ENCODE measurements around the gene LAG3.
A peak's percentile ranks its signal among the peaks of the same experiment; 100 is the strongest.

LAG3 gene

DNA sequence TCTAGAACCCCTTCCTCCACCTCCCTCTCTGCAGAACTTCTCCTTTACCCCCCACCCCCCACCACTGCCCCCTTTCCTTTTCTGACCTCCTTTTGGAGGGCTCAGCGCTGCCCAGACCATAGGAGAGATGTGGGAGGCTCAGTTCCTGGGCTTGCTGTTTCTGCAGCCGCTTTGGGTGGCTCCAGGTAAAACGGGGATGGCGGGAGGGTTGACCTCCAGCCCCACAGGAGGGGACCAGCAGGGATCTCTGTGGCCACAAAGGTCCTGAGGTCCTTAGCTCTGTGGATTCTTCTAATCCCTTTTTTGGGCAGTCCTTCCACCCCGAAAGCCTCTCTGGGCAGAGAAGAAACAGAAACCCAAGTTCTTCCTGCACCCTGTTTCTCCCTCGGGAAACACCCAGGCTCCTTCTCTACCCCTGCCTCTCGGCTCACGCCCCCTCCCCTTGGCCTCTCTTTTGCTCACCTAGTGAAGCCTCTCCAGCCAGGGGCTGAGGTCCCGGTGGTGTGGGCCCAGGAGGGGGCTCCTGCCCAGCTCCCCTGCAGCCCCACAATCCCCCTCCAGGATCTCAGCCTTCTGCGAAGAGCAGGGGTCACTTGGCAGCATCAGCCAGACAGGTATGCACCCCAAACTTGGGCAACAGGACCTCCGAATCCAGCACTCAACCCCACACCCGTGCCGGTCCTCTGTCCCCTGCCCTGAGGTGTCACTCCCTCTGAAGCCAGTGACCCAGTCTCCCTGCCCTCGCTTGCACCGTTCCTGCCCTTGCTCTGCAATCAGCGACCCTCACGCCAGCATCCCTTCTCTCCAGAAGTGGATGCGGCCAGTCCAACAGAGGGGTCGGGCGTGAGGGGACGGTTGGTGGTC is 638 bp downstream of the LAG3 start:
- no peak for DNase-seq

DNA sequence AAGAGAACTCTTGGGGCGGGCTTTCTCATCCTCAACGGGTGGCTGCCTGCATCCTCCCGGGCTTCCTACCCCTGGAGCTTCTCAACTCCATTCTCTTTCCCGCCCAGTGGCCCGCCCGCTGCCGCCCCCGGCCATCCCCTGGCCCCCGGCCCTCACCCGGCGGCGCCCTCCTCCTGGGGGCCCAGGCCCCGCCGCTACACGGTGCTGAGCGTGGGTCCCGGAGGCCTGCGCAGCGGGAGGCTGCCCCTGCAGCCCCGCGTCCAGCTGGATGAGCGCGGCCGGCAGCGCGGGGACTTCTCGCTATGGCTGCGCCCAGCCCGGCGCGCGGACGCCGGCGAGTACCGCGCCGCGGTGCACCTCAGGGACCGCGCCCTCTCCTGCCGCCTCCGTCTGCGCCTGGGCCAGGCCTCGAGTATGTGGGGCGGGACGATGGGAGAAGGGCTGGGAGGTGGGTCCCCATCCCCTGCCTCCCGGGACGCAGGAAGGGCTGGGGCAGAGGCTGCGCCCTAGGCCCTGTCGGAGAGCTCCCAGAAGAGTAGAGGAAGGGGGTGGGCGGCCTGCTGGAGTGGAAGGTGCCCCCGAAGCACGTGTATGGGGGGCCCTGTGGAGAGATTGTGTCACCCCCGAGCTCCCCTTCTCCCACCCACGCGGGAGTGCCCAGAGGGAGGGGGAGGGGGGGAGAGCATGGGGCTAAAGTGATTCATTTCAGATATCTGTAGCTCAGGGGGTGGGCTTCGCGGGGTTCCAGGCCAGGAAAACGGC is 1.5 kb downstream of the LAG3 start:
- DNase-seq, result no peak

DNA sequence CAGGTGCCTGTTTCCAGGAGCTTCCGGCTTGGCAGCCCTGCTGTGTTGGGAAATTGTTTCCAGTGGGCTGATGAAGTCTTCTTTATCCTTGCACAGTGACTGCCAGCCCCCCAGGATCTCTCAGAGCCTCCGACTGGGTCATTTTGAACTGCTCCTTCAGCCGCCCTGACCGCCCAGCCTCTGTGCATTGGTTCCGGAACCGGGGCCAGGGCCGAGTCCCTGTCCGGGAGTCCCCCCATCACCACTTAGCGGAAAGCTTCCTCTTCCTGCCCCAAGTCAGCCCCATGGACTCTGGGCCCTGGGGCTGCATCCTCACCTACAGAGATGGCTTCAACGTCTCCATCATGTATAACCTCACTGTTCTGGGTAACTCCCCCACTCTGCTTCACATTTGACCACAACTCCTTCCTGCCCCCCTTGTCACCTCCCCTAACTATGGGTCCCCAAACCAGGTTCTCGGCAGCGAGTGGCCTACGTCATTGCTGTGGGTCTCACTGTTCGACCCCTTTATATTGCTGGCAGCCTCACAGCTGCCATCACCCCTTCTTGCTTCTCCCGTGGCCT is 2.3 kb downstream of the LAG3 start:
- peak; percentile 81 for DNase-seq

DNA sequence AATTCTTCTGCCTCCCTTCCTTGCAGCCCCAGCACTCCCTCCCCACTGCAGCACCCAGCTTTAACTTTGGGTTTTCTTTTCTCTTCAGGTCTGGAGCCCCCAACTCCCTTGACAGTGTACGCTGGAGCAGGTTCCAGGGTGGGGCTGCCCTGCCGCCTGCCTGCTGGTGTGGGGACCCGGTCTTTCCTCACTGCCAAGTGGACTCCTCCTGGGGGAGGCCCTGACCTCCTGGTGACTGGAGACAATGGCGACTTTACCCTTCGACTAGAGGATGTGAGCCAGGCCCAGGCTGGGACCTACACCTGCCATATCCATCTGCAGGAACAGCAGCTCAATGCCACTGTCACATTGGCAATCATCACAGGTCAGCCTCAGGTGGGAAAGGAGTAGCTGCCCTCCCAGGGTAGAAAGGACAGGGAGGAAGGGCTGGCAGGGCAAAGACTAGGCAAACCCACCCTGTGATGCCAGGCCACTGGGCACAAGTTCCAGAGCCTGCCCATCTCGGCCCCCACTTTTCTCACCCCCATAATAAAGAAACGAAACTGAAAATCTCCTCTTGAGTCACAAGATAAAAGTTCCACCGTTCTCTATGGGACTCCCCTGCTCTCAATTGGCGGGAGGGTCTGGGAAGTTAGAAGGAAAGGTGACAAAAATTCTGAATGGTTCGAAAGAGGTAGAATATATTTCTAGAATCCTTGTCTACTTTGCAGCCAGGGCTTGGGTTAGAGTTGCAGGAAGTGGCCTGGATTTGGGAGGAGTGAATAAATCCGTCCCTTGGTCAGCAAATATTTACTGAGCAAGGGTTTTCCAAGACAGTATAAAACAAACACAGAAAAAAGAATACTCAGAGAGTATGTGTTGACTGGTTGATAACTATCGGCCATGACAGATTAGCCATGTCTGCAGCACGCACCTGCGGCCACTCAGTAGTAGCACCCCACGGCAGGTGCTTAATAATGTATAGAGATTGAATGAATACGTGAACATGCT is 3.2 kb downstream of the LAG3 start:
- no peak for DNase-seq

DNA sequence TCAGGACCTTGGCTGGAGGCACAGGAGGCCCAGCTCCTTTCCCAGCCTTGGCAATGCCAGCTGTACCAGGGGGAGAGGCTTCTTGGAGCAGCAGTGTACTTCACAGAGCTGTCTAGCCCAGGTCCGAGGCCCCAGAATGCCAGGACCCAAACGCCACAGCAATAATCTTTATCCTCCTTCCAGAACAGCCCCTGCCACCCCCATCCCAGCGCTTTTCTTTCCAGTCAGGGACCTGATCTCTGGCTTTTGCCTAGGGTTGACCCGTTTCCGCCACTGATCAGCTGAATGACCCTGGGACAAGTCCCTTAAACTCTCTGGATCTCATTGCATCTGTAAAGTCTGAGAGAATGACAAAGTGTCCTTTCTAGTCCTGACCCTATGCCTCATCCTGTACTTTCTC is 5.1 kb downstream of the LAG3 start:
- no peak for DNase-seq

DNA sequence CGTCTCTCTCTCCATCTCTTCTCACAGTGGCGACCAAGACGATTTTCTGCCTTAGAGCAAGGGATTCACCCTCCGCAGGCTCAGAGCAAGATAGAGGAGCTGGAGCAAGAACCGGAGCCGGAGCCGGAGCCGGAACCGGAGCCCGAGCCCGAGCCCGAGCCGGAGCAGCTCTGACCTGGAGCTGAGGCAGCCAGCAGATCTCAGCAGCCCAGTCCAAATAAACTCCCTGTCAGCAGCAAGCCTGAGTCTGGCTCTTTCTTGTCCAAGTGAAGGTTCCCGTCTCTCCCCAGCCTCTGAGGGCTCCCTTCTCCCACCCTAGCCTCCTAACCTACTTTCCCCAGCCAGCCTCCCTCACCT is 5.9 kb downstream of the LAG3 start:
- no peak for DNase-seq

DNA sequence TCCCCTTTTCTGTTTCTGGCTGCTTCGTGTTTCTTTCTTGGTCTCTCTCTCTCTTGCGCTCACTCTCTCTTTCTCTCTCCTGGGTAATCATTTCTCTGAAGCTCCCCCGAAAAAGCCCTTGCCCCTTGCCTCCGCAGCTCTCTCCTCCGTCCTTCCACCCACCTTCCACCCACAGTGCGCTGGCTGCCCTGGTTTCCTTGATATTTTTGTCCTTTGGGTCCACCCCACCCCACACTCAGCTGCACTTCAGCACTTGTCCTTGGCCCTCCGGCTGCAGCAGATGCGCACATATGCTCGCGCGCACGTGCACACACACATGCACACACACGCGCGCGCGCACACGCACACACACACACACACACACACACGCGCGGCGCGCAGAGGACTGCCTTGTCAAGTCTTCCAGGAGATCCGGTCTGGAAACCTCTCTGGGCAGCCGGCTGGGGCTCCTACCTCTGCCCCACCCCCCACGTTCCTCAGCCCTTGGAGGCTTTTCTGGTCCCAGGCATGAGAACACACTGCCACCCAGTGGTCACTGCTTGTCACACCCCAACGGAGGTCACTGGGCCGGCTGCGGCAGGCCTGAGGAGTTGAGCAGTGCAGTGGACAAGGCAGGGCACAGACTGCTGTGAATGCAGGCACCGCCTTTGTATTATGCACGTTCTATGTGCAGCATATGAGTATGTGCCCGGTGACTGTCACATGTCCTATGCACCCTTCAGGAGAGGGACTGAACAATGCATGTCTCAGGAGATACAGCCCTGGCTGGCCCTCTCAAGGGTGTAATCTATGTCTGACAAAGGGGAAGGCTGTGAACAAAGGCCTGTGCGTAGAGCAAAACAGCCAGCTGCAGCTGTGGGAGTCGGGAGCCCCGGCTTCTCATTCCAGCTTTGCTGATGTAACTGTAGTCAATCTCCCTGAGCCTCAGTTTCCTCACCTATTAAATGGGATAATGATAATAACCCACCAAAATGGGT is 6.5 kb downstream of the LAG3 start:
- DNase-seq, result peak; percentile 90

DNA sequence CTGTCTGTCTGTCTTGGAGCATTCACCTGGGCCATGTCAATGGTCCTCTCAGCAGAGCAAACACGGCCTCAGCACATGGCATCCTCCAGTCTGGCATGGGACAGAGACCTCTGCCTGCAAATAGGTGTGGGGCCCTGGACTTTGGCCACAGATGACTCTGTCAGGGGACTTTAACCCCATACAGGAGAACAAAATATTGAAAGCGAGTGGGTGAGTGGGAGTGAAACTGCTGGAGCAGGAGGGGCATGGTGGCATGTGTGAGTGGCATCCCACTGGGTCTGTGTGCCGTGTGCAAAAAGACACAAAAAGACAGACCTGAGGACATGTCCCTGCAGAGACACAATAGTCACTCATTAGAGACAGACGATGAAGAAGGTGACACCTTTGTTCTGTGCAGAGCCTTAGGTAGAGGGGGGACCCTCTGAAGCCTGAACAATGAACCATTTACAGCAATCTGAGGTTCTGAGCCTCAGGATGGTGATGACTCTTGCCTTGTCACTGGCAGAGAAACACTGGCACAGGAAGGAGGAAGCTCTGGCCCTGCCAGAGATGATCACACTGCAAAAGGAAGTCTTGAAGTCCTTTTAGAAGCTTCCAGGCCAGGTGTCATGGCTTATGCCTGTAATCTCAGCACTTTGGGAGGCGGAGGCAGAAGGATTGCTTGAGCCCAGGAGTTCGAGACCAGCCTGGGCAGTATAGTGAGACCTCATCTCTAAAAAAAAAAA is 7.5 kb downstream of the LAG3 start:
- no peak for DNase-seq

DNA sequence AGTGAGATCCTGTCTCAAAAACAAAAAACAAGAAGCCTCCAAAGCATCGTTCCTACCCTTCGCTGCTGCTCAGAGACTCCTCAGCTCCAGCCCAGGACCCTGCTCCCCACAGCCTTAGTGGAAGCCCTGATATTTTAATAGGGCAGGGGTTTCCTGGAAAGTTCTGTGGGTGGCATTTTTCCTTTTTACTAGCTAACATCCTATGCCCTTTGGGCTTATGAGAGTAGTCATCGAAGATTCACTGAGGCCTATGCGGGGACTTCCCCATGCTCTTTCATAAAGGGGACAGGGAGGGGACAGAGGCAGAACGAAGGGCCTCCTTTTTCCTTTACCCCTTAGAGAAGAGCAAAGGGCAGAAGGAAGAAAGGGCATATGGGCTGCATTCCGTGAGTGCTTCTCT is 8.3 kb downstream of the LAG3 start:
- DNase-seq, result no peak

DNA sequence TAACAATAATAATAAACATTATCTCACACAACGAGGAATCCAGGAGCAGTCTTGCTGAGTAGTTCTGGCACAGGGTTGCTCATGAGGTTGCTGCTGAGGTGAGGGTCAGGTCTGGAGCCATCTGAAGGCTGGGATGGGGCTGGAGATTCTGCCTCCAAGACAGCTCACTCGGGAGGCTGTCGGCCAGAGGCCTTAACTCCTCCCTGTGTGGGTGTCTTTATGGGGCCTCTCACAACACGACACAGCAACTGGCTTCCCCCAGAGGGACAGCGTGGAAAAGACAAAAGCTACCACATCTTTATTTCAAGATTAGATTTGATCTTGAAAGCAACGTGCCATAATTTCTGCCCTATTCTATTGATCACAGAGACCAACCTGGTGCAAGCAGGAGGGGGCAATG is 9.8 kb downstream of the LAG3 start:
- no peak for DNase-seq

DNA sequence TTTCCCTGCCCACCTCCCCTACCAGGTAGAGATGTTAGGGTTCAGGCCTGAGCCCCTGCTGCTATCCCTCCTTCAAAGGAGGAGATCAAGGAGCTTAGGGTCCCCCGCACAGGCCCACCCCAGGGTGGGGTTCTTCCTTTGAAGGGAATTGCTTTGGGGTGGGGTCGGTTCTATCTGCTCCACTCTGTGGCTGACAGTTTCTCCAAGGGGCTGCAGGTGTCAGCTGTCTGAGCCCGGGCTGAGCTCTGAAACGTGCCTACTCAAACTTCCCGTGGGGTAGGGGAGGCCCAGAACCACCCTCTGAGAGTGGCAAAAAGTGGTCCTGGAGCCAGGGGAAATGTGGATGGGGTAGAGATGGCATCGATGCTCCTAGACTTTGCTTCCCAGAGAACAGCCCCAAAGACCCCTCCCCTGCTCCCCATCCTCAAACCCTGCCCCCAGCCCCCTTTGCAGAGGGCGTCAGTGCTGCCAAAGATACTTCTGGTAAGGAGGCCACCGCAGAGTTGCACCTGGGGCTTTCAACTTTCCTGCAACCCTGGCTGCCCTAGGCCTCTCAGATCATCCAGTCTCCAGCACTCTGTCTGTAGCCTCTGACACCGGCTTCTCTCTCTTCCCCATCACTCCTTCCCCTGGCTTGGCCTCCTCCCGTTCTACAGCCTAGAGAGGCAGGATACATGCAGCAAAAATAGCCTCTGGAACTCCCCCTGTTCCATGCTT is 10.7 kb downstream of the LAG3 start:
- no peak for DNase-seq

DNA sequence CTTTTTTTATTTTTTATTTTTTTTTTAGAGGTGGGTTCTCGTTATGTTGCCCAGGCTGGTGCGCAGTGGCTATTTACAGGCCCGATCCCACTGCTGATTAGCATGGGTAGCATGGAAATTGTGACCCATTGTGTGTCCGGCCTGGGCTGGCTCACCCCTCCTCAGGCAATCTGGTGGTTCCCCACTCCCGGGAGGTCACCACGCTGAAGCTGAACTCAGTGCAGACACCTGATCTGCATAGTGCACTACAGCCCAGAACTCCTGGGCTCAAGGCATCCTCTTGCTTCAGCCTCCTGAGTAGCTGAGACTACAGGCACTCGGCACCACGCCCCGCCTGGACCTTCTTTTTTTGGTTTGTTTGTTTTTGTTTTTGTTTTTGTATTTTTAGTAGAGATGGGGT is 11.5 kb downstream of the LAG3 start:
- DNase-seq, result no peak

DNA sequence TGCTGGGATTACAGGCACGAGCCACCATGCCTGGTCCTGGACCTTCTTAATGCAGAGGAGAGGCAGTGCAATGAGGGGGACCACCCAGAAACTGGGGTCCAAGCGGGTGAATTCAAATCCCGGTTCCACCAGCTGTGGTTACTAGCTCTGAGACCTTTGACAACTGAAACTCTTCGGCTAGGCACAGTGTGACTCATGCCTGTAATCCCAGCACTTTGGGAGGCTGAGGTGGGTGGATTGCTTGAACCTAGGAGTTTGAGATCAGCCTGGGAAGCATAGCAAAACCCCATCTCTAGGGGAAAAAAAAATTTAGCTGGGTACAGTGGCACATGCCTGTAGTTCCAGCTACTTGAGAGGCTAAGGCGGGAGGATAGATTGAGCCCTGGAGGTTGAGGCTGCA is 12.0 kb downstream of the LAG3 start:
- DNase-seq, result no peak

DNA sequence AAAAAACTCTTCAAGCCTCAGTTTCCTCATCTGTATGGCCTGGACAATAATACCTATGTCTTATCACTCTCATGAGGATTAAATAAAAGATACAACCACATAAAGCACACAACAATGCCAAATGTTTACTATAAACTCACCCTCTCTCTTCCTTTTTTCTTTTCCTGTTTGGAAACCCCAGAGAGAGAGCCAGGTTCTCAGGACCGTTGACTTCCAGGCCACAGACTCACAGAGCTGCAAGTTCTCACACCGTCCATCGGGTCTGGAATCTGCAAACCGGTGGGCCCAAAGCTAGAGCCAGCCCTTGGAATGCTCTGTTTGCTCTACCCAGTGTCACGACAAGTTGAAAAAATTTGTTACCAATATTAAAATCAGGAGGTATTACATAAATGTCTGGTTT is 12.4 kb downstream of the LAG3 start:
- DNase-seq, result no peak

DNA sequence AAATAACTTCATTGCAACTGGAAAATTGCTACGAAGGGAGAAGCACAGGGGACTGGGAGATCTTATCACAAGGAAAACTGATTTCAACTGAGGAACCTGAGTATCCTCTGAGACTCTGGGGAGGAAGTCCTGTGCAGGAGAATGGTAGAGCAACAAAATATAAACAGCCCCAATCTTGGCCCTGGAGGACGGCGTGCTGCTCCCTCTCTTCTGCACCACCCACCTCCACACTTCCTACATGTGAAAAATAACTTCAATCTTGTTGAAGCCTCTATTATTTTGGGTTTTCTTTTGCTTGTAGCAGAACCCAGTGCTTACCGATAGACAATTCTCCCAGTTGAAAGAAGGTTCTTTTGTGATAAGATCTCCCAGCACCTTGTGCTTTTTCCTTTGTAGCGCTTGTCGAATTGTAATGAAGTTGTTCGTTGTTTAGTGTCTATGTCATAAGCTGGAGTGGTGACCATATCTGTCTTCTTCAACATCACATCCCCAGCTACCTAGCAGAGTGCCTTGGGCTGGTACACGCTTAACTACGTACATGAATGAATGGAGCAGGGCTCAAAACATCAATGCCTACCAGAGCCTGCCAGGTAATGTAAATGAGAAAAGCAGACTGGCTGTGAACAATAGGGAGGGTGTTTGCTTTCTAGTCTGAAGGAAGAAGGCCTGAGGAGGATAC is 14.2 kb downstream of the LAG3 start:
- DNase-seq, result peak; percentile 44

DNA sequence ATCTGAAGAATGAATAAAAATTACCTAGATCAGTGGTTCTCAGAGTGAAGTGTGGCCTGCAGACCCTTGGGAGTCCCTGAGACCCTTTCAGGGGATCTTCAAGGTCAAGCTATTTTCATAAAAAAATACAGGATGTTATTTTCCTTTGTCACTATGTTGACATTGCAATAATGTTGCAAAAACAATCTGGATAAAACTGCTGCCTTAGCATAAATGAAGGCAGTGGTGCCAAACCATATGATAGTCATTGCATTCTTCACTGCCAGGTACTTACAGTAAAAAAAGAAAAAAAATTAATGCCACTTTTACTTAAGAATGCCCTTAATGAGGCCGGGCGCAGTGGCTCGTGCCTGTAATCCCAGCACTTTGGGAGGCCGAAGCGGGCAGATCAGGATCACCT is 15.0 kb downstream of the LAG3 start:
- no peak for DNase-seq

DNA sequence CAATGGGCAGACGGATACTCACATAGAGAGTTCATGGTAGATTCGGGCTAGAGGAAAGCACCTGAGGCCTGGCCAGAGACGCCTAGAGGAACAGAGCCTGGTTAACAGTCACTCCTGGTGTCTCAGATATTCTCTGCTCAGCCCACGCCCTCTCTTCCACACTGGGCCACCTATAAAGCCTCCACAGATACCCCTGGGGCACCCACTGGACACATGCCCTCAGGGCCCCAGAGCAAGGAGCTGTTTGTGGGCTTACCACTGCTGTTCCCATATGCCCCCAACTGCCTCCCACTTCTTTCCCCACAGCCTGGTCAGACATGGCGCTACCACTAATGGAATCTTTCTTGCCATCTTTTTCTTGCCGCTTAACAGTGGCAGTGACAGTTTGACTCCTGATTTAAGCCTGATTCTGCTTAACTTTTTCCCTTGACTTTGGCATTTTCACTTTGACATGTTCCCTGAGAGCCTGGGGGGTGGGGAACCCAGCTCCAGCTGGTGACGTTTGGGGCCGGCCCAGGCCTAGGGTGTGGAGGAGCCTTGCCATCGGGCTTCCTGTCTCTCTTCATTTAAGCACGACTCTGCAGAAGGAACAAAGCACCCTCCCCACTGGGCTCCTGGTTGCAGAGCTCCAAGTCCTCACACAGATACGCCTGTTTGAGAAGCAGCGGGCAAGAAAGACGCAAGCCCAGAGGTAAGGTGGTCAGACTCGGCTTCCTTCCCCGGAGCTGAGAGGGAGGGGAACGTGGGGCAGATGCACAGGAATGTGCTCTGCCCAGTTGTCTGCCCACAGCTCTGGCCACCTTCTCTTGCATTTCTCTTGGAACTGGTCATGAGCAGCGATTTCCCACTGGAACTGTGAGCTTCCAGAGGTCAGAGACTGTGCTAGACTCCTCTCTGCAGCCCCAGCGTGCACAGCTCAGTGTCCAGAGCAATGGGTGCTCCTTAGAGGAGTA is 16.9 kb downstream of the LAG3 start, which contains the start of gene CD4:
TSS of gene CD4 (plus strand) at position 557 of the 953 bp plus-strand sequence. CDS start 10,611 bp downstream, outside the sequence.
- peak; percentile 77 for DNase-seq

DNA sequence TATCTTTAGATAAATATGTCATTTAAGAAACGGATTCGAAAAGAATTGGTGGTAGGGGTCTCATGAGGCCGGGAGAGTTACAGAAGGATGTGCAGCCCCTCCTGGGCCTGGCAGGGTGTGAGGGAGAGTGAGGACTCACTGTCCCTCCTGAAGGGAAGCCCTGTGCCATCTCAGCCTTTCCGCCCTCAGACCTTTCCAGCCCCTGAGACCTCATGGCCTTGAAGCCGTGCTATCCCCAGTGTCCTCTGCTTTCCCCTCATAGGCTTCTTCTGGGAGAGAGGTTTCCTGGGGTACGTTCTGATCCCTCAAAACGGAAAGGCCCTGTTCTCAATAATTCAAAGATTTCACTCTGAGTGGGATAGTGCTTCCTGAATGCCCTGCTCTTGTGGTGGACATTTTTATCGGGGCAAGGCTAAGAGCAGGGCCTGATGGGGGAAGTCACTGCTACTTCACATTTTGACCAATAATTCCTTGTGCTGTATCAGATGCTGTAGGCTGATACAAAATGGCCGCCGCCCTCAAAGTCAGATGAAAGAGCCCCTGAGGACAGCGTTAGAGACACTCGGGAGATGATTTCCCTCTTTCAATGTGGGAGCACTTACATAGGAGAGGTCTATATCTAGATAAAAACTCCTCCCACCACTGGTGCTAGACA is 18.3 kb downstream of the LAG3 start:
- DNase-seq, result peak; percentile 55
